AG10803 (cell line): ENCODE results near the gene TSPAN4.

Experiments
- DNase-seq: peaks from one replicate; pipeline ENCODE4 v3.0.0; 2010; ENCODE audit warnings: low read depth
- H3K4me3 ChIP-seq: 2 replicates; pipeline ENCODE4 v1.5.1; 2011; ENCODE audit warnings: mild to moderate bottlenecking, low read length, control low read depth
- TF ChIP-seq, protein P1 (sequence below): conservative IDR thresholded peaks from 2 replicates; pipeline ENCODE4 v1.5.1; 2011; ENCODE audit warnings: mild to moderate bottlenecking, low read length, control low read depth, inconsistent platforms

TSPAN4 gene

DNA sequence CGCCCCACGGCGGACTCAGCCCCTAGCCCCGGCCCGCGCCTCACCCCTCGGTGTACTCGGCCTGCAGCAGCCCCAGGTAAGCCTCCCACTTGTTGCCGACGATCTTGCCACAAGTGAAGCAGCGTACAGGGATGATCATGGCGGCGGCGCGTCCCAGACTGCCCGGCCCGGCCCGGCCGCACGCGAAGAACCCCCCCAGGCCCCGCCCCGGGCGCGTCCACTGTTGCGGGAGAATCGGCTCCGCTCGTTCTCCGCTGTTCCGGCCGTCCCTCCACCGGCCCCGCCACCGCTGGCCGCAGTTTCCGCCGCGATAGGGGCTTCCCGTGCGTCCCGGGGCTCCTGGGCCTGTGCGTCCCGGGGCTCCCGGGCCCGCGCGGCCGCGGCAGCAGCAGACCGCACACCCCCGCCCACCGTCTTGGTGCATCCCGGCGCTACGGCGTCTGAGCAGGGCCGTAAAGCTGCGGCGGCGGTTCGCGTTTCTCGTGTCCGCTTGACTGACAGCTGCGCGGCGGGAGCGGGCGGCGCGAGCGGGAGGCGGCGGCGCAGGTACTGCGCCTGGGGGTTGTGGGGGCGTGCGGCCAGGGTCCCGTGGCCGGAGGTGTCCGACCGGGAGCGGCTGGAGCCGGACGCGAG, at the start of gene TSPAN4, which contains the start of gene POLR2L:
Gene TSPAN4 (plus strand): TSS at position 483 of the 633 bp plus-strand sequence. CDS start 7,453 bp downstream, outside the sequence.
Gene POLR2L (minus strand): TSS at position 160 of the 633 bp plus-strand sequence. CDS start 21 bp downstream, at position 139.
- TF ChIP-seq, protein P1, sequence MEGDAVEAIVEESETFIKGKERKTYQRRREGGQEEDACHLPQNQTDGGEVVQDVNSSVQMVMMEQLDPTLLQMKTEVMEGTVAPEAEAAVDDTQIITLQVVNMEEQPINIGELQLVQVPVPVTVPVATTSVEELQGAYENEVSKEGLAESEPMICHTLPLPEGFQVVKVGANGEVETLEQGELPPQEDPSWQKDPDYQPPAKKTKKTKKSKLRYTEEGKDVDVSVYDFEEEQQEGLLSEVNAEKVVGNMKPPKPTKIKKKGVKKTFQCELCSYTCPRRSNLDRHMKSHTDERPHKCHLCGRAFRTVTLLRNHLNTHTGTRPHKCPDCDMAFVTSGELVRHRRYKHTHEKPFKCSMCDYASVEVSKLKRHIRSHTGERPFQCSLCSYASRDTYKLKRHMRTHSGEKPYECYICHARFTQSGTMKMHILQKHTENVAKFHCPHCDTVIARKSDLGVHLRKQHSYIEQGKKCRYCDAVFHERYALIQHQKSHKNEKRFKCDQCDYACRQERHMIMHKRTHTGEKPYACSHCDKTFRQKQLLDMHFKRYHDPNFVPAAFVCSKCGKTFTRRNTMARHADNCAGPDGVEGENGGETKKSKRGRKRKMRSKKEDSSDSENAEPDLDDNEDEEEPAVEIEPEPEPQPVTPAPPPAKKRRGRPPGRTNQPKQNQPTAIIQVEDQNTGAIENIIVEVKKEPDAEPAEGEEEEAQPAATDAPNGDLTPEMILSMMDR: no peak
- peak; percentile 88 for DNase-seq
- H3K4me3 ChIP-seq: peak within 1 kb of the TSS; percentile 94

- TF ChIP-seq, protein P1: no peak
- no peak for DNase-seq
- H3K4me3 ChIP-seq: no peak overlapping the region
Observed at GRCh38 chr11:792873-793272, 49.8 kb upstream of the TSPAN4 start.

- TF ChIP-seq, protein P1: no peak
- DNase-seq: no peak
- H3K4me3 ChIP-seq: no peak overlapping the region
Observed at GRCh38 chr11:793556-793955, 49.1 kb upstream of the TSPAN4 start.

DNA sequence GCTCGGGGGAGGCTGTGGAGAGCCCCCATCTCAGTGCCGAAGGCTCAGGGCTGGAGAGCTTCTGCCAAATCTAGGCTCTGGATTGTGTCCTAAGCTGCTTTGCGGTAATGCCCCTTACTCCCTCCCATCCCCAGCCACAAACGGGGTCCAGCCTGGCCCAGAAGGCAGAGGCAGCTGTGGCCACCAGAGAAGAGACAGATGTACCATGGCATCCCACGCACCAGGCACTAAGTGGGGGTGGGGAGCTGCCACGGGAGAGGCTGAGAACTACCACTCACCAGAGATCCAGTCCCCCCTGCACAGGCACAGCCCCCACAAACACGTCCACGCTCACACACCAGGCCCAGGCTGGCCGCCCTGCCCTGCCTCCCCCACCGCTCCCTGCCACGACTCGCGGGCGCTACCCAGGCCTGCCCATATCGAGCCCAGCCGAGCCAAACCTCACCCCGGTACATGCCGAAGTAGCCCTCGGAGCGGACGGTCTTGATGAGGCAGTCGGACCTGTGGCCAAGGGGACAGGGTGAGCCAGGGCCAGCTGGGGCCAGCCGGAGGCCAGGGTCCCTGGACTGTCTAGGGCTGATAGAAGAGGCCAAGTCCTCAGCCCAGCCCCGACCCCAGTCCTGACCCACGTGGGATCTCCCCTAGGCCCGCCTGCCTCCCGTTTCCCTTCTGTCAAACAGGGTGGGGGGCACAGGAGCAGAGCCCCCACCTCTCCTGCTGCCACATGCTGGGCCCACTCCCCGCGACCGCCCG, 48.5 kb upstream of the TSPAN4 start:
- no peak overlapping the region; the same call in 1 of the 2 replicates for H3K4me3 ChIP-seq
- no peak for DNase-seq
- TF ChIP-seq, protein P1: no peak

- H3K4me3 ChIP-seq: peak overlapping the region; percentile 77
- TF ChIP-seq, protein P1: no peak
- no peak for DNase-seq
Observed at GRCh38 chr11:794766-795633, 47.7 kb upstream of the TSPAN4 start.

DNA sequence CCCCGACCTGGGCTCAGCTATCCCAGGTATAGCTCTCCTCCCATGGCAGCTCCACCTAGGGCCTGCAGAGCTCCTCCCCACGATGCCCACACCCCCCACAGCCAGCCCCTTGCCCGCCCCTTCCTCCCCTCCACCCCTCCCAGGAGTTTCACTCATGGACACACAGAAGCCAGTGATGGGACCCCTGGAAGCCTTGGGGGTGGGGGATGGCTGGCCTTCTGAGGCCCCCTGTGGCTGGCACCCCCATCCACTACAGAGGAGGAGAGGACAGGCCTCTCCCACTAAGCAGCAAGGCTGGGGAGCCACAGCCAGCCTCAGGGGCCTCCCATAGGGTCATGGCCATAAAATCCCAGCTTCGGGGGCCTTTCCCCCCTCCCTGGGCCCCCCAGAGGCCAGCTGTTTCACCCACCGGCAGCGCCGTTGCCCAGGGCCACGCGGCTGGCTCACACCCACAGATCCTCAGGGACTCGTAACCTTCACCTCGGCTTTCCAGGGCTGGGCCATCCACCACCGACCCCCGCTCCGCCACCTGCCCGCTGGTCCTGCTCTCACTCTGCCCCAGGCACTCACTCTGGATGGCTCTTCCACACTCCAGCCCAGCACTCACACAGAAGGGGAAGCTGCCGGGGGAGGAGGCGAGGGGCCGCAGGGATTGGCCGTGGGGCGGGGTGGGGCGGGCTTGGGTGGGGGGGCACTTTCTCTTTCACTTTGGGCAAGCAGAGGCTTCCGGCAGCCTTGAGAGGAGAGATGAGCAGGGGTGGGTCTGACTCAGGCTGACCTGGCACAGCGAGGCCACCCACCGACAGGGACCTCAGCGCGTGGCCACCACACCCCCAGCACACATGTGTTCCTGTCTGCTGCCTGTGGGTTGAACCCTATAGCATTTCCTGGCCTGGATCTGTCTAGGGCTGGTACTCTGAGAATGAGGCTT, 46.8 kb upstream of the TSPAN4 start:
- H3K4me3 ChIP-seq: peak overlapping the region; percentile 77
- TF ChIP-seq, protein P1: no peak
- DNase-seq: peak; percentile 81
